ENCODE results near the gene TDP1. TPM values are rescaled to one million over a fixed set of nuclear protein-coding genes. Genes with fewer than 3 reads are reported as not detected.
"Not testable (repeated sequence)": the region's sequence is repeated elsewhere in the genome, so short reads cannot be mapped to it uniquely, and the experiment has no call there.

The TDP1 gene
- total and polyA plus RNA-seq, 4 donors: 3.3 to 10.6 (median 4.2) TPM

DNA sequence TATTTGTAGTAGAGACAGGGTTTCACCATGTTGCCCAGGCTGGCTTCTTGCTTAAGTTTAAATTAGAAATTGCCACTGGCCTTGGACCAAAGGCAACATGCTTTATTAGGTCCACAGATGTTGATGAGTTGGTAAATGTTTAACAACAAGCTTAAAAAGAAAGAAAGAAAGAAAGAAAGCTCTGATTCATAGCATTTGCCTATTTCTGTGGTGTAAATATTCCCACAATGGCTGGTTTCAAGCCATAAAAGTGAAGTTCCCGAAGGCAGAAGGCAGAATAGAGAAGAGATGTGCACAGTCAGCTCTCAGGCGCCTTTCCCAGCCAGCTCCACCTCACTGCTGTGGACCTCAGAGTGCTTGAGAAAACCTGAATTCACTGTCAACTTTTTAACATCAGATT is 132.4 kb downstream of the TDP1 start:
- TF ChIP-seq, protein P1, sequence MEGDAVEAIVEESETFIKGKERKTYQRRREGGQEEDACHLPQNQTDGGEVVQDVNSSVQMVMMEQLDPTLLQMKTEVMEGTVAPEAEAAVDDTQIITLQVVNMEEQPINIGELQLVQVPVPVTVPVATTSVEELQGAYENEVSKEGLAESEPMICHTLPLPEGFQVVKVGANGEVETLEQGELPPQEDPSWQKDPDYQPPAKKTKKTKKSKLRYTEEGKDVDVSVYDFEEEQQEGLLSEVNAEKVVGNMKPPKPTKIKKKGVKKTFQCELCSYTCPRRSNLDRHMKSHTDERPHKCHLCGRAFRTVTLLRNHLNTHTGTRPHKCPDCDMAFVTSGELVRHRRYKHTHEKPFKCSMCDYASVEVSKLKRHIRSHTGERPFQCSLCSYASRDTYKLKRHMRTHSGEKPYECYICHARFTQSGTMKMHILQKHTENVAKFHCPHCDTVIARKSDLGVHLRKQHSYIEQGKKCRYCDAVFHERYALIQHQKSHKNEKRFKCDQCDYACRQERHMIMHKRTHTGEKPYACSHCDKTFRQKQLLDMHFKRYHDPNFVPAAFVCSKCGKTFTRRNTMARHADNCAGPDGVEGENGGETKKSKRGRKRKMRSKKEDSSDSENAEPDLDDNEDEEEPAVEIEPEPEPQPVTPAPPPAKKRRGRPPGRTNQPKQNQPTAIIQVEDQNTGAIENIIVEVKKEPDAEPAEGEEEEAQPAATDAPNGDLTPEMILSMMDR (IDR thresholded peaks at IDR 0.05; ENCODE audit: low read depth, low read length, missing input control): no peak
- TF ChIP-seq, protein P2, sequence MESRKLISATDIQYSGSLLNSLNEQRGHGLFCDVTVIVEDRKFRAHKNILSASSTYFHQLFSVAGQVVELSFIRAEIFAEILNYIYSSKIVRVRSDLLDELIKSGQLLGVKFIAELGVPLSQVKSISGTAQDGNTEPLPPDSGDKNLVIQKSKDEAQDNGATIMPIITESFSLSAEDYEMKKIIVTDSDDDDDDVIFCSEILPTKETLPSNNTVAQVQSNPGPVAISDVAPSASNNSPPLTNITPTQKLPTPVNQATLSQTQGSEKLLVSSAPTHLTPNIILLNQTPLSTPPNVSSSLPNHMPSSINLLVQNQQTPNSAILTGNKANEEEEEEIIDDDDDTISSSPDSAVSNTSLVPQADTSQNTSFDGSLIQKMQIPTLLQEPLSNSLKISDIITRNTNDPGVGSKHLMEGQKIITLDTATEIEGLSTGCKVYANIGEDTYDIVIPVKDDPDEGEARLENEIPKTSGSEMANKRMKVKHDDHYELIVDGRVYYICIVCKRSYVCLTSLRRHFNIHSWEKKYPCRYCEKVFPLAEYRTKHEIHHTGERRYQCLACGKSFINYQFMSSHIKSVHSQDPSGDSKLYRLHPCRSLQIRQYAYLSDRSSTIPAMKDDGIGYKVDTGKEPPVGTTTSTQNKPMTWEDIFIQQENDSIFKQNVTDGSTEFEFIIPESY (IDR thresholded peaks at IDR 0.05): no peak
- TF ChIP-seq SP1 (IDR thresholded peaks at IDR 0.05) (no peak), YY1 (IDR thresholded peaks at IDR 0.05) (no peak), GABPA (IDR thresholded peaks at IDR 0.05 in 1 of 2, conservative IDR thresholded peaks at IDR 0.05 in 1 of 2) (no peak), NR2F2 (IDR thresholded peaks at IDR 0.05) (no peak), HNF4A (conservative IDR thresholded peaks at IDR 0.05) (no peak), RAD21 (IDR thresholded peaks at IDR 0.05) (no peak), TAF1 (conservative IDR thresholded peaks at IDR 0.05) (no peak), FOXA1 (IDR thresholded peaks at IDR 0.05) (no peak), EGR1 (IDR thresholded peaks at IDR 0.05; ENCODE audit: low read depth in 2 of 2) (no peak)
- TF ChIP-seq, protein P3, sequence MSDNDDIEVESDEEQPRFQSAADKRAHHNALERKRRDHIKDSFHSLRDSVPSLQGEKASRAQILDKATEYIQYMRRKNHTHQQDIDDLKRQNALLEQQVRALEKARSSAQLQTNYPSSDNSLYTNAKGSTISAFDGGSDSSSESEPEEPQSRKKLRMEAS (IDR thresholded peaks at IDR 0.05): no peak
- no peaks in the 10 kb centered on the region for H3K9me3 ChIP-seq (ENCODE audit: control insufficient read depth in 4 of 4, low read length in 3 of 4)
- H3K27me3 ChIP-seq (ENCODE audit: control insufficient read depth in 4 of 4, insufficient read depth in 4 of 4, low read length in 3 of 4): no peaks in the 10 kb centered on the region
- H3K4me1 ChIP-seq (ENCODE audit: control insufficient read depth in 4 of 4, insufficient read depth in 4 of 4, low read length in 3 of 4): no peaks in the 10 kb centered on the region
- no peak overlapping the region for H3K4me3 ChIP-seq (ENCODE audit: low read depth in 1 of 3, low read length in 3 of 3)
- 86% methylated on average over 2 of the region's 2 CpGs for WGBS
- no peak overlapping the region for H3K27ac ChIP-seq (ENCODE audit: low read depth in 1 of 2, low read length in 2 of 2)
- no peaks in the 10 kb centered on the region for H3K36me3 ChIP-seq (ENCODE audit: control insufficient read depth in 4 of 4, insufficient read depth in 3 of 4, low read depth in 1 of 4, low read length in 3 of 4)
- H3K9ac ChIP-seq (ENCODE audit: low read depth in 1 of 2, low read length in 2 of 2): no peak overlapping the region
- DNase-seq (ENCODE audit: low spot score): no peak

DNA sequence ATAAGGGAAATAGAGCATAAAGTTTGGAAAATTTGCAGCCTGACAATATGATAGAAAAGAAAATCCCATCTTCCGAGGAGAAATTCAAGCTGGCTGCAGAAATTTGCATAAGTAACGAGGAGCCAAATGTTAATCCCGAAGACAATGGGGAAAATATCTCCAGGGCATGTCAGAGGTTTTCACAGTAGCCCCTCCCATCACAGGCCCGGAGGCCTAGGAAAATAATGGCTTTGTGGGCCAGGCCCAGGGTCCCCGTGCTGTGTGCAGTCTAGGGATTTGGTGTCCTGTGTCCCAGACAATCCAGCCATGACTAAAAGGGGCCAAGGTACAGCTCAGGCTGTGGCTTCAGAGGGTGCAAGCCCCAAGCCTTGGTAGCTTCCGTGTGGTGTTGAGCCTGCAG is 133.8 kb downstream of the TDP1 start:
- H3K36me3 ChIP-seq (ENCODE audit: control insufficient read depth in 4 of 4, insufficient read depth in 3 of 4, low read depth in 1 of 4, low read length in 3 of 4); H3K27me3 ChIP-seq (ENCODE audit: control insufficient read depth in 4 of 4, insufficient read depth in 4 of 4, low read length in 3 of 4); H3K4me1 ChIP-seq (ENCODE audit: control insufficient read depth in 4 of 4, insufficient read depth in 4 of 4, low read length in 3 of 4); DNase-seq (ENCODE audit: low spot score); H3K9ac ChIP-seq (ENCODE audit: low read depth in 1 of 2, low read length in 2 of 2); H3K4me3 ChIP-seq (ENCODE audit: low read depth in 1 of 3, low read length in 3 of 3); H3K27ac ChIP-seq (ENCODE audit: low read depth in 1 of 2, low read length in 2 of 2); H3K9me3 ChIP-seq (ENCODE audit: control insufficient read depth in 4 of 4, low read length in 3 of 4): not testable (repeated sequence)
- 59% methylated on average over 6 of the region's 6 CpGs for WGBS

DNA sequence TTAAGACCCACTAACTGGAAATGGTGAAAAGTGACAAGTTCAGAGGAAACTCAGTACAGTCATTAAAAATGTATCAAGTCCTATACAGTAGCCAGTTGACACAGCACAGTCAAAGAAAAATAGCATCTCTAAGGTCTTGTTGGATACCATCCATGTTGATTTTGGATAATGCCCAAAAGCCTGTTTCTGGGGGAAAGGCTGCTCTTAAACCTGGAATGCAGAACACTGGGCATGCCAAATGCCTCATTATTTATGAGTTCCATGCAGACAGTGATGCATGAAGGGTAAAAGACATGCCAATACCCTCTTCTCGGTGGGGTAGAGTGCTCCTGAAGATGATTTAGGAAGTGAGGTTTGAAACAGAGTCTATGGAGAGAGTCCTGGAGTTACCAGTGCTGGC is 135.7 kb downstream of the TDP1 start:
- 69% methylated on average over 1 of the region's 1 CpG for WGBS
- no peak for DNase-seq (ENCODE audit: low spot score)
- TF ChIP-seq EGR1 (IDR thresholded peaks at IDR 0.05; ENCODE audit: low read depth in 2 of 2) (no peak), RAD21 (IDR thresholded peaks at IDR 0.05) (no peak), FOXA2 (IDR thresholded peaks at IDR 0.05) (no peak), RXRA (IDR thresholded peaks at IDR 0.05) (no peak), HNF4A (conservative IDR thresholded peaks at IDR 0.05) (no peak), JUND (IDR thresholded peaks at IDR 0.05) (no peak), YY1 (IDR thresholded peaks at IDR 0.05) (no peak)
- TF ChIP-seq, protein P1 (IDR thresholded peaks at IDR 0.05; ENCODE audit: low read depth, low read length, missing input control): no peak

More for the DNA sequence above, 135.7 kb downstream of the TDP1 start:
- Histone ChIP-seq H3K27ac (ENCODE audit: low read depth in 1 of 2, low read length in 2 of 2) (no peak overlapping the region), H3K9ac (ENCODE audit: low read depth in 1 of 2, low read length in 2 of 2) (no peak overlapping the region), H3K4me3 (ENCODE audit: low read depth in 1 of 3, low read length in 3 of 3) (no peak overlapping the region), H3K27me3 (ENCODE audit: control insufficient read depth in 4 of 4, insufficient read depth in 4 of 4, low read length in 3 of 4) (peaks cover 0 to 3% (median 0%) of the 10 kb centered on the region in 4 donors), H3K9me3 (ENCODE audit: control insufficient read depth in 4 of 4, low read length in 3 of 4) (no peaks in the 10 kb centered on the region), H3K36me3 (ENCODE audit: control insufficient read depth in 4 of 4, insufficient read depth in 3 of 4, low read depth in 1 of 4, low read length in 3 of 4) (no peaks in the 10 kb centered on the region), H3K4me1 (ENCODE audit: control insufficient read depth in 4 of 4, insufficient read depth in 4 of 4, low read length in 3 of 4) (no peaks in the 10 kb centered on the region)
